HG03159 (cell line): Measurements from ENCODE around the gene NEDD4L.

Experiments used
- ATAC-seq: cut with Tn5 transposase; IDR thresholded peaks from one replicate; pipeline ENCODE4 v1.9.1; 2021; ENCODE audit warnings: mild to moderate bottlenecking, moderate library complexity; ENCODE audit not compliant: unreplicated experiment

Gene NEDD4L

GRCh38 chr18:58088691-58089065 is 44.7 kb downstream of the NEDD4L start:
- ATAC-seq = no peak

- ATAC-seq = peak; percentile 95
Observed at GRCh38 chr18:58091099-58091611, 47.1 kb downstream of the NEDD4L start.

GRCh38 chr18:58093311-58093803 is 49.3 kb downstream of the NEDD4L start:
- no peak for ATAC-seq

DNA sequence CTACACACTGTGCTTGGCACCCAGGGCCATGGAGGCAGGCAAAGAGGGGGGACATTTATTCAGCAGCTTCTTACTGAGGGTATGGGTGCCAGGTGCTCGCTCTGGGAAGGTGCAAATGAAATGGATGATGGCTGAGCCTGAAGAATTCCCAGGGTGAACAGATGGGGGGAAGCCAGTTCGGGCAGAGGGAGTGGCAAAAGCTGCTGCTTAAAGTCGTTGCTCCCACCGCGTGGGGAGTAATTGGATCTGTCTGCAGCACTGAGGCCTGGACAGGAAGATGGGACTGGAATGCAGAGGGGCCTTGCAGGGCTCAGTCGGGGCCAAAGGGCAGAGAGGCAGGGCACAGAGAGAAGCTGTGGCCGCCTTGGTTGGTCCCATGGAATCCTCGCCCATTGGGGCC is 51.2 kb downstream of the NEDD4L start:
- ATAC-seq = no peak

- ATAC-seq = no peak
Observed at GRCh38 chr18:58095655-58096054, 51.6 kb downstream of the NEDD4L start.

- ATAC-seq = no peak
Observed at GRCh38 chr18:58096658-58097057, 52.6 kb downstream of the NEDD4L start.

DNA sequence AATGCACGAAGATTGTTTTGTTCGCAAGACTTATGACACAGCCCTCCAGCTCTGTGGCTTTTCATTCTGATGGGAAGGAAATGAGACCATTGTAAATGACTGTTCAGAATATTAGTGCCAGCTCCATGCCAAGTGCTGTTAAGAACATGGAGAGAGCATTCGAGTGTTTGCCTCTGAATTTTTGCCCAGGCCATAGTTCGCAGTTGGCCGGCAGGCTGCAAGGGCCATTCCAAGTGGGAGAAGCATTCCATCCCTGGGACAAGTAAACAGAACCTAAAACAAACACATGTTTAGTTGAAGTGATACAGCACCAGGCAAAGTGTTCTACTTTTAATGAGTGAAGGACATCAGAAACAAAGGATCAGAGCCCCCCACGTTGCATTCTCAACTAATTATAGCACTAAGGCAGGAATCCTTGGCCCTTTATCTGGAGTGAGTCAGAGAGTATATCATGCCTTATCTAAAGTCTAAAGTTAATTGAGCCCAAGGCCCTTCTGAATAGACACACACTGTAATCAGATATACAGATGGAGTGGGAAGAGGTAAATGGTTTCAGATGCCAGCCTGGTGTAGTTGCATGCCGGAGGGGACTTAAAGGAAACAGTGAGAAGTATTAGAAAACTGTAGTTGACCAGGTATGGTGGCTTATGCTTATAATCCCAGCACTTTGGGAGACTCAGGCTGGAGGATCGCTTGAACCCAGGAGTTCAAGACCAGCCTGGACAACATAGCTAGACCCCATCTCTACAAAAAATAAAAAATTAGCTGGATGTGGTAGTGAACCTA is 53.3 kb downstream of the NEDD4L start:
- ATAC-seq = no peak

- ATAC-seq = no peak
Observed at GRCh38 chr18:58097907-58098166, 53.8 kb downstream of the NEDD4L start.

DNA sequence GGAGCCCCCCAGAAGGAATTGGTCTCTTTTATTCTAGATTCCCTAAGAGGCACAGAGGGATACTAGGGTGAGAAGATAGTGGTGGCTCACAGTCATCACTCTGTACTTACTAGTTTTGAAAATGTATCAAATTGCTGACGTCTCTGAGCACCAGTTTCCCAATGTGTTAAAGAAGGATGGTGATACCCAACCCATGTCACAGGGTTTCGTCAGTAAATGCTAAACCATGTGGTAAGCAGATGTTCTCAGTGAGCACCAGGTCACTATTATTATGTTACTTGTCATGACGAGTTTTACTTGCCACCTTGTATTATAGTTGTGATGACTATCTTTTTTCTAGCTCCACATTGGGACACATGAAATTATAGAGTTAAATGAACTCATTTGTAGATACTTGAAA is 54.7 kb downstream of the NEDD4L start:
- ATAC-seq = no peak

GRCh38 chr18:58100154-58100553 is 56.1 kb downstream of the NEDD4L start:
- no peak for ATAC-seq

- peak; percentile 53 for ATAC-seq
Observed at GRCh38 chr18:58101291-58101794, 57.3 kb downstream of the NEDD4L start.

- ATAC-seq = no peak
Observed at GRCh38 chr18:58102018-58102417, 58.0 kb downstream of the NEDD4L start.

GRCh38 chr18:58102875-58103274 is 58.8 kb downstream of the NEDD4L start:
- no peak for ATAC-seq

GRCh38 chr18:58103339-58103985 is 59.4 kb downstream of the NEDD4L start:
- no peak for ATAC-seq

- ATAC-seq = no peak
Observed at GRCh38 chr18:58104096-58104495, 60.1 kb downstream of the NEDD4L start.

- no peak for ATAC-seq
Observed at GRCh38 chr18:58105206-58105887, 61.3 kb downstream of the NEDD4L start.

GRCh38 chr18:58105888-58106260 is 61.8 kb downstream of the NEDD4L start:
- ATAC-seq = no peak

DNA sequence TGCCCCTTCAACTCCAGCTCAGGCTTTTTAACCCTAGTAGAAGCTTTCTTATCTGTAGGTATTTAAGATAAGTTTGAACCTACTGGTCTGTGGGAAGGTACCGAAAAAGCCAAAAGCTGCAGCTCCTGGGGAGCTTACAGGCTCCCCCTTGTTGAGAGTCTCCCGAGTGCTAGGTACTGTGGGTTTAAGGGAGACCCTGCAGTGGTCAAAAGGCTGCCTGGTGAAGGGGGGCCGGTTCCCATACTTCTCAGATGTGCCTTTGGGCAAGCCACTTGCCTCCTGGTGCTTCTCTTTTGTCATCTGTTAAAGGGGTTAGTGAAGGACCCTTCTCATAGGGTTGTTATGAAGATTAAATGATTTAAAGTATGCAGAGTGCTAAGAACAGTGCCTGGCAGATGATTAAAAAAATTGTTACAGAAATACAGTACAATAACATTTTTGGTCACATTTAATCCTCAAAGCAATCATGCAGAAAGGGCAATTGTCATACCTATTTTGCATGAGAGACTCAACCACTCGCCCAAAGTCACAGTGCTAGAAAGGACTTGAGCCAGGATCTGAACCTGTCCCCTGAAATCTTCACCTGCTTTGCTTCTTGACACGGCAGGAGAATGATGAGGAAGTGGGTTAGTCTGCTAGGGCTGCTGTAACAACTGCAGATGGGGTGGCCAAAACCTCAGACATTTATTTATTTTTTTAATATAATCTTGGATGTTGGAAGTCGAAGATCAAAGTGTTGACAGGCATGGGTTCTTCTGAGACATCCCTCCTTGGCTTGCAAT is 62.5 kb downstream of the NEDD4L start:
- ATAC-seq = no peak

DNA sequence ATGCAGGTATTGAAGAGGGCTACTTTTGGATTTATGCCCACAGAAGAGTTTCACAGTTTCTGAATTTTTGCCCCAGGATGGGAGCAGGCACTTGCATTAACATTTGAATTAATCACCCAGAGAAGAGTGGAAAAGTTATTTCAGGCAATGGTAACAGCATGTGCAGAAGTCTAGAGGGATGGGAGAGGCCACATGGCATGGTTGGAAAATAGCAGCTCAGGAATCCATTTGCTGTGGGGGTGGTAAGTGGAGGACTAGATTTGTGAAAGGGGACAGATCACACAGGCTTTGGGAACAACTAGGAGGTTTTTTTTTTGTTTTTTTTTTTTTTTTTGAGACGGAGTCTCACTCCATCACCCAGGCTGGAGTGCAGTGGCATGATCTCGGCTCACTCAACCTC is 65.2 kb downstream of the NEDD4L start:
- no peak for ATAC-seq

DNA sequence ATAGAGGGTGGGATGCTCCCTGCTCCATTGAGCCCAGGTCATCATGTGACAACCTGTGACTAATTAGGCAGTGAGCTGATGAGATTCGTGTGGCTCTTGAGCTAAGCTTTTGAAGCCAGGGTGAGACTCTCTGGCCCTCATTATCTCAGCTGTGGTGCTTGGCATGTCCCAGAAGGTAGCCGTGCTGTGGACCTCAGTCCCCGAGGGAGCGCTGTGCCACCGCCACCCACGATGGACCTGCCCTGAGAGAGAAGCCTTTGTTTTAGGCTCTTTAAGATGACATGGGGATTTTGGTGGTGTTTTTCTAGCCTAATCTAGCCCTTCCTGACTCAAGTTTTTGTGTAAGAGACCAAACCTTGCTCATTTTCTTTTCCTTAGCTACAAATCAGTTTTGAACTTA is 66.4 kb downstream of the NEDD4L start:
- ATAC-seq = no peak

GRCh38 chr18:58112174-58112573 is 68.1 kb downstream of the NEDD4L start:
- ATAC-seq = no peak
